GM18858 (cell line): Measurements from ENCODE around the gene COL13A1.

Experiments
- ATAC-seq: cut with Tn5 transposase; IDR thresholded peaks from one replicate; pipeline ENCODE4 v1.9.1; 2021; ENCODE audit not compliant: unreplicated experiment

COL13A1 gene

DNA sequence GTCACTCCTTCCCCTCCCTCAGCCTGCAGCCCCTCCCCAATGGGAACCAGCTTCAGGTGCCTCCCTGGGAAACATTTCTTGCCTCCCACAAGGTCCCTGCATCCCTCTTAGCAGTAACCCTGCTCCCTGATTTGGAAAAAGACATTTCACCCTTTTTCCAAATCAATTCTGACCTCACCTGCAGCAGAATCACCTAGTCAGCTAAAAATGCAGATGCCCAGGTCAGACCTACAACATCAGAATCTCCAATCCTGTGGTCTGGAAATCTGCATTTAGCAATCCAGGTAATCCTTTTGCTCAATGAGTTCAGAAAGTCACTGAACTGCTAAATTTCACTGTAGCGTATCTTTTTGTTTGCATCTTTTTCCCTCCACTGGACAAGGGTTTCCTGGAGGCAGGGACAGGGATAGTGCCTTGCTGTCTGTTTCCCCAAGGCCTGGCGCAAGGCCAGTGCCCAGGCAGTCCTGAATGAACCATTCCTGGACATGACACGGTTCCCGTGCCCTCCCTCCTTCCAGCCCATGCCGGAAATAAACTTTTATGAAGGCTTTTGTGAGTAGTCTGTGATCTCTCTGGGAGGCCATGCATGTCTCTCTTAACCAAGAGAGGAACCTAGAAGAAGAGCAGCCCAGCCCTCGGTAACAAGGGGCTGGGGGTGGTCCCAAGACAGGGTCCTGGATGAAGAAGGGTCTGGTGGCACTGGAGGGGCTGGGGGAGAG, 44.0 kb downstream of the COL13A1 start:
- no peak for ATAC-seq

GRCh38 chr10:69846293-69846921, 44.7 kb downstream of the COL13A1 start:
- ATAC-seq = no peak

DNA sequence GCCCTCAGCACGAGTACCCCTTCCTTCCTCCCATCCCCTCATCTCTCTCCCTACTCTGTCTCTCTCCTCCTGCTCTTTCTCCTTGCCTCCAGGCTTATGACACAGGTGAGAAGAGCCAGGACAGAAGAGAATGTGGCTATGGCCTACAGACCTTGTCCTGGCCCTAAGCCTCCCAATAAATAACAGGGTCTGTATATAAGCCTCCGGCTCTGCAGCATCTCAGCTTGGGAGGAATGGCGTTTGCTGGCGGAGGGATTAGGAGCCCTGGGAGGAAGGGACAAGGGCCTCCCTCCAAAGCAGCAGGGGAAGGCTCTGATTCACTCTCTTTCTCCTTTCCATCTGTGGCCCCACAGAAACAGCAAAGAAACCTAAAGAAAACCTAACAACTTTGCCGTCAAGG, 45.8 kb downstream of the COL13A1 start:
- no peak for ATAC-seq

GRCh38 chr10:69847883-69848282, 46.2 kb downstream of the COL13A1 start:
- ATAC-seq = no peak

DNA sequence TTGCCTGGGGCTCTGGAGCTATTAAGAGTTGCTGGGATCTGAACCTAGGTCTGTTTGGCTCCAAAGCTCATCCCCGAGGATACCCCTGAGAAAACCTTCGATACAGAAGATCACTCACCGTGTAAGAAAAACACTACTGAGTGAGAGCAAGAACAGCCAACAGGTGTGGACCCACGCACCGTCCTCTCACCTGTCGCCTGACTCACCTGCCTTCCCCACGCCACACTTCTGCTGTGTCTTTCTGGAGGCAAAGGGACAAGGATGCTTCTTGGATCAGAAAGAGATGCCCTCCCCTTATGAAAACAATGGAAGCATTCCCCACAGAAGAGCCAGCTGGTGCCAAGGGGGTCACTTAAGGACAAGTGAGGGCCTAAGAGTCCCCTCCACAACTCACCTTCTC, 46.7 kb downstream of the COL13A1 start:
- no peak for ATAC-seq

DNA sequence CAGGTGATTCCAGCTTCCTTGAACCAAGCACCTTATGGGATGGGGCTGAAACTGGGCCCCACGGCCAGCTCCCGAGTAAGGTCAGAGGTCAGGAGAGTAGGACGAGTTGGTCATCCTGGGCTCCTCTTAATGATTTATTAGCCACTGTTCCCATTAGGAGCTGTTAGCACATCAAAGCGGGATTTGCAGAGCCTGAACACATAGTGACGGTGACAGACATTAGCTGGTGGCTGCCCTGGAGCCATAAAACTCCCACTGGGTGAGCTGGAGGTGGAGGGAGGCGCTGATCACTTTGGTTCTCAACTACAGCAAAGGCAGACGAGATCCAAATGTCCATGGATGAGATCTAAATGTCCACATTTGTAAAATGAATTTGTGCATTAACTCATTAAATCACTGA, 48.1 kb downstream of the COL13A1 start:
- no peak for ATAC-seq

DNA sequence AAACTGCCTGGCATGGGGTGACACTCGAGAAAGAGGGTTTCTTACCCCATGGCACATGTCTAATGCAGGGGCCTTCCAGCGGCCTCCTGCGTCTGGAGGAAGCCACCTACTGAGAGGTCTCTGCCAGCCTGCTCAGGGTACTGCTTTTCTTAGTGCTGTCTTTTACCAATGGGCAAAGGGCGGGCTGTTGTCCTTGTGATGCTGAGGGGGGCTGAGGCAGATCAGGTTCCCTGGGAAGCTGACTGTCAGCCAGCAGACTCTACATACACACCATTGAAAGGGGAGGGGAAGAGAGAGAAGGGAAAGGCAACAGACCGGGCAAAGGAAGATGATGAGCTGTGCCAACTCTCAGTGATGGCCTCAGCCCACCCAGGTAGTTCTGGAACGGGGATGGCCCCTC, 48.7 kb downstream of the COL13A1 start:
- no peak for ATAC-seq

DNA sequence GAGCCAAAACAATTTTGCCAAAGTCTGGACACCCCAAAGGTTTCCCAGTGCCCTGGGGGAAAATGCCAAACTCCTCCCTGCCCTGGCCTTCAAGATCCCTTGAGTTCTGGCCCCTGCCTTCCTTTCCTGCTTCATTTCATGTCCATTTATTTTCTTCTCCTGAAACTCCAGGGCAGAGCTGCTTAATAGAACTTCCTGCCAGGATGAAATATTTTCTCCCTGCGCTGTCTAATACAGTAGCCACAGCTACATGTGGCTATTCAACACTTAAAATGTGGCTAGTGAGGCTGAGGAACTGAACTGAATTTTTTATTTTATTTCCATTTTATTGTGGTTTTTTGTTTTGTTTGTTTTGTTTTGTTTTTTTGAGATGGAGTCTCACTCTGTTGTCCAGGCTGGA, 49.6 kb downstream of the COL13A1 start:
- no peak for ATAC-seq

- ATAC-seq = no peak
These were observed 51.4 kb downstream of the COL13A1 start for GRCh38 chr10:69853064-69853463.

- ATAC-seq = no peak
These were observed 53.0 kb downstream of the COL13A1 start for GRCh38 chr10:69854511-69855345.

DNA sequence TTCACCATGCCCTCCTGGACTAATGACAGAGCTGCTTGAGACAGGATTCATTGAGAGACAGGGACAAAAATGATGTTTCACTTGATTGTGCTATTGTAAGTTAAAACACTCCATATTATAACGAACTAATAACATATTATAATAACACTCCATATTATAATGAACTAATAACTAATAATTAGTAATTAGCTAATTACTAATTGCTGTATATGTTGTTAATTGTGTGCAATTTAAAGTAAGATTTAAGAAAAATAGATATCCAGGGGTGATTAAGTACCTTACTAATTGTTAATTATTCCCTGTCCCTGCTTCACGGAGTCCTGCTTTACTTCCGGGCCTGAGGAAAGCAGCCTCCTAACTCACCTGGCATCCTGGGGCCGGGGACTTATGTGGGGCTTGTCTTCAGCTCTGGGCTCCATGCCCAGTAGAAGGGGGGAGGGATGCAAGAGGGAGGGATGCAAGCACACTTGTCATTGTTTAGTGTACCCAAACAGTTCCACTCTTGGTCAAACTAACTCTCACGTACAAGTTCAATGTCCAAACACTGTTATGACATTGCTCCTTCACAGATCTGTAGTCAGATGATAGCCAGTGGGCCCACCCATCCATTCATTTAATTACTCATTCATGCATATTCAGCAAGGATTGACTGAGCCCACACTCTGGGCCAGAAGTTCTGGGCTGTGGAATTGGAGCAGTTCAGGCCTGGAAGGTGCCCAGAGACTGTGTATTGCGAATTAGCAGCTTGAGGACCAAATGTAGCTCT, 53.8 kb downstream of the COL13A1 start:
- ATAC-seq = no peak

DNA sequence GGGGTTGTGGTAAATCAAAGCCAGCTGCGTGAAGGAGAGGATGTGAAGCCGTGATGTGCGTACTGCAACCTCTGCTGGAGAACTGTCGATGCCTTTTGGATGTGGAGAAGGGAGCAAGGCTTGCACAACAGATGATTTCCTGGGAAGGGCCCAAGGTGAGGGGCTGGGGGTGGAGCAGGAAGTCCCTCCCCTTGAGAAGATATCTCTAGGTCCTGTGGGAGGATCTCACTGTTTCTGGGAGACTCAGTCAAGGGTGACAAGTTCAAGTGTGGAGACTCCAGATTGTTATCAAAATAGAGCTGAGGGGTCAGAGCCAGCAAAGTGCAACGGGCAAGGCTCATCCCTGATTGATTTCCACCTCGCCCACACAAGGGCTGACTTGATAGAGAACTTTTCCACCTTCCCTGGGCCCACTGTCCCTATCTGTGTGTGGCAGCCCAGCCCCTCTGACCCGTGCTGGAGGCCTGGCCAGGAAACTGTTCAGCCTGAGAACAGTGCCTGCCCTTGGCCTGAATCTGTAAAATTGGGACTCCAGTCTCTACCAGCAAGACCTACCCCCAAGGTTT, 55.0 kb downstream of the COL13A1 start:
- no peak for ATAC-seq

DNA sequence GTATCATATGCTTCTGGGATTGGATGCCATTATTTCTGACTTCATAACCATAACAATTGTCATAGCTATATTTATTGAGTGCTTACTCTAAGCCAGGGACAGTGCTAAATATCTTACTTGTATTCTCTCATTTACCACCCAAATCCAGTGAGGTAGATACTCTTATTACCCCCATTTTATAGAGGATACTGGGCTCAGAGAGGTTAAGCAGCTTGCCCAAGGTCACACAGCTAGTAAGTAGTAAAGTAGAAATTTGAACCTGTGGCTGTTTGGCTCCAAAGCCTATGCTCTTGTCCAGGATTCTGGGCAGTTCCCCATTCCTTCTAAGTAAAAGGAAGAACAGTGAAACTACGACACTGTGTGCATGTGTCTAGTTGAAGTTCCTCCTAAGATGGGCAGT, 56.5 kb downstream of the COL13A1 start:
- ATAC-seq = no peak

DNA sequence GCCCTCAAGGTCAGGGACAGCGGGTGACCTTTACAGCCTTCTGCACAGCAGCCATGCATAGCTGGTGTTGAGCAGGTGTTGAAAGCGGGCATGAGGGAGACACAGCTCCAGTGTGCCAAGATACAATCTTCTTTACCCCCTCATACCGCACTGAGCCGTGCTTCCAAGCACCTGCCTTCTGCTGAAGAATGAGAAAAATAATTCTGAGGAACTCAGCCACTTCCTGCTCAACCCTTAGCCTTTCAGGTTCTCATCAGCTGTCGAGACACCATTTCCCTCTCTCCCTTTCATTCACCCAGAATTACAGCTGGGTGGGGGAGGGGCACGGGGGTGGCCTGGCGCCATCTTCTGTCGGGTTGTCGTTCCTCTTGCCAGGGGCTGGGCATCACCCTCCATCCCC, 58.6 kb downstream of the COL13A1 start:
- ATAC-seq = no peak

- ATAC-seq = no peak
These were observed 59.8 kb downstream of the COL13A1 start for GRCh38 chr10:69861251-69862240.

DNA sequence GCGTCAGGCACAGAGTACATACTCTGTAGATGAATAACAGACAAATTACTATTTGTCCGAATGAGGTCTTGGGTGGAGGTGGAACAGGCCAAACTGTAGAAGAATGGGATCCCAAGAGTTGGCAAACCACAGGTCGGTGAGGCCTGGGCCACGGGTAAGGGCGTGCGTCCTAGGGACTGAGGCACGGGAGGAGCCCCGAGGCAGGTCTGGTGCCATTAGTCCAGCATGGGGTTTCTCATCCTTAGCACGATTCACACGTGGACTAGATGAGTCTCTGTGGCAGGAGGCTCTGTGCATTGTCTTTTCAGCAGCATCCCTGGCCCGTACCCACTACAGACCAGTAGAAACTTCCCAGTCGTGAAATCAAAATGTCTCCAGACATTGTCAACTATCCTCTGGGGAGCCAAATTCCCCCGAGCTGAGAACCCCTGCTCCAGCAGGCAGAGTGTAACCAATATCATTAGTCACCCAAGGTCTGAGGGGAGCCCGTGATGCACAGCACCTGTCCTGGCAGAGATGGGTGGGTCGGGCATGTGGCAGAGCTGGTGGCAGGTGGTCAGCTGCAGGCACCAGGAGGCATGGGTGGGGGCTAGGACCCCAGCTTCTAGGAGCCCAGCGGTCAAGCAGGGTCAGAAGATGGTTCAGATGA, 61.3 kb downstream of the COL13A1 start:
- ATAC-seq = no peak

DNA sequence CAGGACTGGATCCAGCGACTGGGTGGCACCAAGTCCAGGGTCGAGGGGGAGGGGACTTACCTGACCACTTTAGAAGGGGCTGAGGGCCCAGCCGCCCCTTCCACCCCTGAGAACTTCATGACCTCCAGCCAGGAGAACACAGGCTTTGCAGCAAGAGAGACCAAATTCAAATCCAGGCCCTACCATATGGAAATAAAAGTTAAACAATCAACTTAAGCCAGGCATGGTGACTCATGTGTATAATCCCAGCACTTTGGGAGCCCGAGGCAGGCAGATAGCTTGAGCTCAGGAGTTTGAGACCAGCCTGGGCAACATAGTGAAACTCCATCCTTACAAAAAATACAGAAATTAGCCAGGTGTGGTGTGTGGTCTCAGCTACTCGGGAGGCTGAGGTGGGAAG, 61.9 kb downstream of the COL13A1 start:
- no peak for ATAC-seq

- no peak for ATAC-seq
These were observed 62.6 kb downstream of the COL13A1 start for GRCh38 chr10:69864321-69864720.

DNA sequence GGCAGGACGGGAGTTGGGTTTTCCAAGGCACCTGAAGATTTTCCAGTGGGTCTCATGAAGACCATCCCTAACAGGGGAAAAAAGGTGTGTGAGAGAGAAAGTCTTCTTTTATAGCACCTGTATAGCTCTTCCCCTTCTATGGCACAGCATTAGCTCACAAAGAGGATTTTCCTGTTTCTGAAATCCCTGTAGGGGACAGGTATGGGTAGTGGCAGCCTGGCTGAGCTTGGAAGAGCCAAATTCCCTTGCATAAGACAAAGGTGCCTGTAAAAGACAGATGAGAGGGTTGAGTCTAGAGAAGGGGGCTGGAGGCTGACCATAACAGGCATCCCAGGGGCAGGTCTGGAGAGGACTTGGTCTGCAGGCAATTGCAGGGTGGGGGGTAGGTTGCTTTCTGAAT, 63.7 kb downstream of the COL13A1 start:
- no peak for ATAC-seq
